MCF 10A (cell line): ENCODE measurements around the gene ZDHHC12. TPM values are rescaled to one million over a fixed set of nuclear protein-coding genes. Genes with fewer than 3 reads are reported as not detected.

Experiments used
- Bru-seq: library from RNA; stranded (reverse); fragments of 400-500 nt; gene quantifications from one replicate; lab custom pipeline; 2021; lab: Mats Ljungman, UMichigan
- BruChase-seq, 2 experiments: library from RNA; stranded (reverse); fragments of 400-500 nt; gene quantifications; one replicate each; lab custom pipeline; 2021; lab: Mats Ljungman, UMichigan
- BruUV-seq: library from RNA; stranded (reverse); fragments of 400-500 nt; replicated peaks from 2 replicates; lab custom pipeline; 2021; lab: Mats Ljungman, UMichigan
- CTCF ChIA-PET: fragments of 300-600 bp; sonication (Branson Sonifier 250); formaldehyde crosslinking; extraction: SDS; loops from one replicate; lab custom pipeline; 2021; ENCODE audit warnings: antibody characterized with exemption, inconsistent platforms; lab: Yijun Ruan, JAX
- POLR2A ChIA-PET: fragments of 300-600, 350-650 bp; sonication (Branson Sonifier 250); formaldehyde crosslinking; extraction: SDS; loops from one replicate; lab custom pipeline; 2020; ENCODE audit warnings: antibody characterized with exemption, inconsistent platforms; lab: Yijun Ruan, JAX
- DNase-seq: peaks from one replicate; pipeline ENCODE4 v3.0.0-alpha.2; 2018; ENCODE audit not compliant: unreplicated experiment
- H3K27ac Mint-ChIP-seq: one replicate; pipeline ENCODE4 v1.8.0; 2022; ENCODE audit warnings: mild to moderate bottlenecking, low read depth, mixed read lengths; ENCODE audit not compliant: unreplicated experiment
- H3K27me3 Mint-ChIP-seq: one replicate; pipeline ENCODE4 v1.8.0; 2022; ENCODE audit warnings: mixed read lengths; ENCODE audit not compliant: insufficient read depth, unreplicated experiment
- H3K36me3 Mint-ChIP-seq: one replicate; pipeline ENCODE4 v1.8.0; 2022; ENCODE audit warnings: mild to moderate bottlenecking, moderate library complexity, mixed read lengths; ENCODE audit not compliant: insufficient read depth, unreplicated experiment
- H3K4me1 Mint-ChIP-seq: one replicate; pipeline ENCODE4 v1.8.0; 2022; ENCODE audit warnings: mixed read lengths; ENCODE audit not compliant: insufficient read depth, unreplicated experiment
- H3K4me3 Mint-ChIP-seq: one replicate; pipeline ENCODE4 v1.8.0; 2022; ENCODE audit warnings: mild to moderate bottlenecking, moderate library complexity, mixed read lengths; ENCODE audit not compliant: unreplicated experiment
- H3K9me3 Mint-ChIP-seq: one replicate; pipeline ENCODE4 v1.8.0; 2022; ENCODE audit warnings: mixed read lengths; ENCODE audit not compliant: unreplicated experiment
- CTCF ChIP-seq: fragments of 200-600 bp; IDR thresholded peaks from one replicate; pipeline ENCODE4 v1.8.0; 2022; ENCODE audit warnings: antibody characterized with exemption, mild to moderate bottlenecking; ENCODE audit not compliant: unreplicated experiment
- intact Hi-C: fragments of 100-400 bp; cut with micrococcal nuclease; formaldehyde crosslinking; loops from 2 replicates; pipeline ENCODE4 v1.14.1; 2022
- long read RNA-seq: library from polyadenylated mRNA; stranded (forward); transcript quantifications from one replicate; pipeline ENCODE4 v2.0.0, GENCODE V29; 2022
- total RNA-seq: library from RNA; stranded (reverse); gene quantifications from 2 replicates; pipeline ENCODE4 v1.2.3, GENCODE V29; 2022

ZDHHC12 gene
- total RNA-seq = 22.1 and 22.9 TPM in 2 replicates
- percentile 40 among the genes with signal in this experiment for Bru-seq, nascent RNA
- BruChase-seq, experiment 1, labeled RNA remaining after a 6-hour chase = percentile 66 among the genes with signal in this experiment
- BruChase-seq, experiment 2, labeled RNA remaining after a 2-hour chase = percentile 49 among the genes with signal in this experiment
- long read RNA-seq, transcript ZDHHC12-201 (5 exons, 1,129 nt) = major isoform, 31 of 35 reads
- long read RNA-seq, partial matches to known transcripts = 1 of 35 reads
- long read RNA-seq, other reads (novel, unspliced or antisense) = 3 of 35 reads

- Mint-ChIP-seq H3K27ac (peak within 1 kb of the TSS; percentile 79), H3K9me3 (no peaks in the 10 kb centered on the region), H3K4me3 (peak within 1 kb of the TSS; percentile 80), H3K4me1 (peaks cover 36% of the 10 kb centered on the region), H3K36me3 (peaks cover 4% of the 10 kb centered on the region), H3K27me3 (no peaks in the 10 kb centered on the region)
- no TSS peak for BruUV-seq
- intact Hi-C loops = no loop called here
- DNase-seq = peak; percentile 99
- ChIA-PET POLR2A (interaction anchor here (0.6 to 3.0 kb wide), 14 partner anchors 9 to 171 kb away, joined by 3 to 21 read pairs (median 5); partner anchors contain the start of genes ENDOG, SET, SPTAN1 and ZER1), CTCF (interaction anchor here (0.6 kb wide), 2 partner anchors 23 to 50 kb away, joined by 3 to 4 read pairs; no protein-coding TSS in a partner anchor)
- TF ChIP-seq CTCF = no peak
These were observed at the start of gene ZDHHC12 for GRCh38 chr9:128723866-128724743. TSS of gene ZDHHC12 (minus strand) at chr9:128724127. CDS start at chr9:128724093, 34 bp downstream.

- H3K4me1 Mint-ChIP-seq = peaks cover 11% of the 10 kb centered on the region
- no peak for TF ChIP-seq CTCF
- BruUV-seq = no TSS peak
- ChIA-PET POLR2A (interaction anchor here (0.6 to 2.6 kb wide), 7 partner anchors 9 to 268 kb away, joined by 3 to 29 read pairs (median 5); partner anchors contain the start of genes ENDOG and TBC1D13), CTCF (interaction anchor here (0.6 kb wide), 1 partner anchor 8 kb away, joined by 3 read pairs; no protein-coding TSS in a partner anchor)
- no peak overlapping the region for H3K27ac Mint-ChIP-seq
- peak overlapping the region; percentile 36 for H3K4me3 Mint-ChIP-seq
- H3K9me3 Mint-ChIP-seq = peaks cover 7% of the 10 kb centered on the region
- no peaks in the 10 kb centered on the region for H3K36me3 Mint-ChIP-seq
- no peaks in the 10 kb centered on the region for H3K27me3 Mint-ChIP-seq
- DNase-seq = no peak
- intact Hi-C loops = no loop called here
These were observed 49.1 kb upstream of the ZDHHC12 start for GRCh38 chr9:128773049-128773448.

- no peak for TF ChIP-seq CTCF
- Mint-ChIP-seq H3K27me3 (no peaks in the 10 kb centered on the region), H3K27ac (peak within 1 kb of the TSS; percentile 92), H3K9me3 (peaks cover 7% of the 10 kb centered on the region), H3K4me1 (peaks cover 11% of the 10 kb centered on the region), H3K36me3 (no peaks in the 10 kb centered on the region), H3K4me3 (peak within 1 kb of the TSS; percentile 96)
- ChIA-PET POLR2A (interaction anchor here (0.9 to 2.8 kb wide), 24 partner anchors 10 to 1204 kb away, joined by 3 to 30 read pairs (median 5); partner anchors contain the start of genes ENDOG, TBC1D13, URM1 and ZDHHC12), CTCF (interaction anchor here (0.9 kb wide), 1 partner anchor 53 kb away, joined by 4 read pairs; no protein-coding TSS in a partner anchor)
- peak; percentile 85 for DNase-seq
- TSS peak; percentile 88 for BruUV-seq
- intact Hi-C loops = loop anchor here (1.0 kb wide), 1 partner anchor 15 kb away; the partner anchor contains the start of gene TBC1D13
These were observed 48.0 kb upstream of the ZDHHC12 start, which contains the start of gene ZER1 for GRCh38 chr9:128771745-128772519. TSS of gene ZER1 (minus strand) at chr9:128771927. CDS start at chr9:128755565, 16,362 bp downstream.
